BE2C (cell line): ENCODE measurements around the gene PRSS27.

Source experiments
- DNase-seq: peaks from one replicate; pipeline ENCODE4 v3.0.0-alpha.2; 2020
- H3K27me3 ChIP-seq: fragments of 250-450 bp; sonication (Bioruptor Pico); 2 replicates; pipeline ENCODE4 v1.5.1; 2020; ENCODE audit warnings: mild to moderate bottlenecking
- H3K36me3 ChIP-seq: fragments of 250-450 bp; sonication (Bioruptor Pico); 2 replicates; pipeline ENCODE4 v1.5.1; 2020; ENCODE audit warnings: mild to moderate bottlenecking
- H3K4me1 ChIP-seq: fragments of 250-450 bp; sonication (Bioruptor Pico); 2 replicates; pipeline ENCODE4 v1.5.1; 2020
- H3K4me3 ChIP-seq: 2 replicates; pipeline ENCODE4 v1.5.1; 2011; ENCODE audit warnings: low read depth, low read length
- H3K9me3 ChIP-seq: fragments of 250-450 bp; sonication (Bioruptor Pico); 2 replicates; pipeline ENCODE4 v1.5.1; 2020
- TF ChIP-seq, protein P1 (sequence below): IDR thresholded peaks from 2 replicates; pipeline ENCODE4 v1.5.1; 2012; ENCODE audit warnings: mild to moderate bottlenecking, low read depth, low read length

The PRSS27 gene

DNA sequence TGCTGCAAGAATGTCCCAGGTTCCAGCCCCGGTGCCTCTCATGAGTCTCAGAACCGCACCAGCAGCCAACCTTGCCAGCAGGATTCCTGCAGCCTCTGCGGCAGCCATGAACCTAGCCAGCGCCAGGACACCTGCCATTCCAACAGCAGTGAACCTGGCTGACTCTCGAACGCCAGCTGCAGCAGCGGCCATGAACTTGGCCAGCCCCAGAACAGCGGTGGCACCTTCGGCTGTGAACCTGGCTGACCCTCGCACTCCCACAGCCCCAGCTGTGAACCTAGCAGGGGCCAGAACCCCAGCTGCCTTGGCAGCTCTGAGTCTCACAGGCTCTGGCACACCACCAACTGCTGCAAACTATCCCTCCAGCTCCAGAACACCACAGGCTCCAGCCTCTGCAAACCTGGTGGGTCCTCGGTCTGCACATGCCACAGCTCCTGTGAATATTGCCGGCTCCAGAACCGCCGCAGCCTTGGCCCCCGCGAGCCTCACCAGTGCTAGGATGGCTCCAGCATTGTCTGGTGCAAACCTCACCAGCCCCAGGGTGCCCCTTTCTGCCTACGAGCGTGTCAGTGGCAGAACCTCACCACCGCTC is 47.2 kb upstream of the PRSS27 start:
- DNase-seq: no peak
- Histone ChIP-seq H3K9me3 (no peaks in the 10 kb centered on the region), H3K36me3 (peaks cover 97% of the 10 kb centered on the region), H3K27me3 (no peaks in the 10 kb centered on the region), H3K4me1 (no peaks in the 10 kb centered on the region), H3K4me3 (no peak overlapping the region)
- TF ChIP-seq, protein P1, sequence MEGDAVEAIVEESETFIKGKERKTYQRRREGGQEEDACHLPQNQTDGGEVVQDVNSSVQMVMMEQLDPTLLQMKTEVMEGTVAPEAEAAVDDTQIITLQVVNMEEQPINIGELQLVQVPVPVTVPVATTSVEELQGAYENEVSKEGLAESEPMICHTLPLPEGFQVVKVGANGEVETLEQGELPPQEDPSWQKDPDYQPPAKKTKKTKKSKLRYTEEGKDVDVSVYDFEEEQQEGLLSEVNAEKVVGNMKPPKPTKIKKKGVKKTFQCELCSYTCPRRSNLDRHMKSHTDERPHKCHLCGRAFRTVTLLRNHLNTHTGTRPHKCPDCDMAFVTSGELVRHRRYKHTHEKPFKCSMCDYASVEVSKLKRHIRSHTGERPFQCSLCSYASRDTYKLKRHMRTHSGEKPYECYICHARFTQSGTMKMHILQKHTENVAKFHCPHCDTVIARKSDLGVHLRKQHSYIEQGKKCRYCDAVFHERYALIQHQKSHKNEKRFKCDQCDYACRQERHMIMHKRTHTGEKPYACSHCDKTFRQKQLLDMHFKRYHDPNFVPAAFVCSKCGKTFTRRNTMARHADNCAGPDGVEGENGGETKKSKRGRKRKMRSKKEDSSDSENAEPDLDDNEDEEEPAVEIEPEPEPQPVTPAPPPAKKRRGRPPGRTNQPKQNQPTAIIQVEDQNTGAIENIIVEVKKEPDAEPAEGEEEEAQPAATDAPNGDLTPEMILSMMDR: no peak

DNA sequence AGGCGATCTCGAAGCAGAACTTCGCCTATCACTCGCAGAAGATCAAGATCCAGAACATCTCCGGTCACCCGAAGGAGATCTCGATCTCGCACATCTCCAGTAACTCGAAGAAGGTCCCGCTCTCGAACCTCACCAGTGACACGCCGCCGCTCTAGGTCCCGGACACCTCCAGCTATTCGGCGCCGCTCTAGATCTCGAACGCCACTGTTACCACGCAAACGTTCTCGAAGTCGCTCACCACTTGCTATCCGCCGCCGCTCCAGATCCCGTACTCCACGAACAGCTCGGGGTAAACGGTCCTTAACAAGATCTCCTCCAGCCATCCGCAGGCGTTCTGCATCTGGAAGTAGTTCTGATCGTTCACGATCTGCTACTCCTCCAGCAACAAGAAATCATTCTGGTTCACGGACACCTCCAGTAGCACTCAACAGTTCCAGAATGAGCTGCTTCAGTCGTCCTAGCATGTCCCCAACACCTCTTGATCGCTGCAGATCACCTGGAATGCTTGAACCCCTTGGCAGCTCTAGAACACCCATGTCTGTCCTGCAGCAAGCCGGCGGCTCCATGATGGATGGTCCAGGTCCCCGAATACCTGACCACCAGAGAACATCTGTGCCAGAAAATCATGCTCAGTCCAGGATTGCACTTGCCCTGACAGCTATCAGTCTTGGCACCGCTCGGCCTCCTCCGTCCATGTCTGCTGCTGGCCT is 46.6 kb upstream of the PRSS27 start:
- H3K36me3 ChIP-seq: peaks cover 98% of the 10 kb centered on the region
- DNase-seq: no peak
- H3K9me3 ChIP-seq: no peaks in the 10 kb centered on the region
- TF ChIP-seq, protein P1: no peak
- no peak overlapping the region for H3K4me3 ChIP-seq
- no peaks in the 10 kb centered on the region for H3K27me3 ChIP-seq
- H3K4me1 ChIP-seq: no peaks in the 10 kb centered on the region

DNA sequence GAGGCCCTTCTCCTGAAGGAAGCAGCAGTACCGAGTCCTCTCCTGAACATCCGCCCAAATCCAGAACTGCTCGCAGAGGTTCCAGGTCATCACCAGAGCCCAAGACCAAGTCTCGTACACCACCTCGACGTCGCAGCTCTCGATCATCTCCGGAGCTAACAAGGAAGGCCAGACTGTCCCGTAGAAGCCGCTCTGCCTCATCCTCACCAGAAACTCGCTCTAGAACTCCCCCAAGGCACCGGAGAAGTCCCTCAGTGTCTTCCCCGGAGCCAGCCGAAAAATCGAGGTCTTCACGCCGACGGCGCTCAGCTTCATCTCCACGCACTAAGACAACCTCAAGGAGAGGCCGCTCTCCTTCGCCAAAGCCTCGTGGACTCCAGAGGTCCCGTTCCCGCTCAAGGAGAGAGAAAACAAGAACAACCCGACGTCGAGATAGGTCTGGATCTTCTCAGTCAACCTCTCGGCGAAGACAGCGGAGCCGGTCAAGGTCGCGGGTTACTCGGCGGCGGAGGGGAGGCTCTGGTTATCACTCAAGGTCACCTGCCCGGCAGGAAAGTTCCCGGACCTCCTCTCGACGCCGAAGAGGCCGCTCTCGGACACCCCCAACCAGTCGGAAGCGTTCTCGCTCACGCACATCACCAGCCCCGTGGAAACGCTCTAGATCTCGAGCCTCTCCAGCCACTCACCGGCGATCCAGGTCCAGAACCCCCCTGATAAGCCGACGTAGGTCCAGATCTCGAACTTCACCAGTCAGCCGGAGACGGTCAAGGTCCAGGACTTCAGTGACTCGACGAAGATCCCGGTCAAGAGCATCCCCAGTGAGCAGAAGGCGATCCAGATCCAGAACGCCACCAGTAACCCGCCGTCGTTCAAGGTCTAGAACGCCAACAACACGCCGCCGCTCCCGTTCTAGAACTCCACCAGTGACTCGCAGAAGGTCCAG is 45.7 kb upstream of the PRSS27 start:
- H3K4me1 ChIP-seq: no peaks in the 10 kb centered on the region
- H3K9me3 ChIP-seq: no peaks in the 10 kb centered on the region
- no peak overlapping the region for H3K4me3 ChIP-seq
- TF ChIP-seq, protein P1: no peak
- peaks cover 100% of the 10 kb centered on the region for H3K36me3 ChIP-seq
- H3K27me3 ChIP-seq: no peaks in the 10 kb centered on the region
- no peak for DNase-seq

DNA sequence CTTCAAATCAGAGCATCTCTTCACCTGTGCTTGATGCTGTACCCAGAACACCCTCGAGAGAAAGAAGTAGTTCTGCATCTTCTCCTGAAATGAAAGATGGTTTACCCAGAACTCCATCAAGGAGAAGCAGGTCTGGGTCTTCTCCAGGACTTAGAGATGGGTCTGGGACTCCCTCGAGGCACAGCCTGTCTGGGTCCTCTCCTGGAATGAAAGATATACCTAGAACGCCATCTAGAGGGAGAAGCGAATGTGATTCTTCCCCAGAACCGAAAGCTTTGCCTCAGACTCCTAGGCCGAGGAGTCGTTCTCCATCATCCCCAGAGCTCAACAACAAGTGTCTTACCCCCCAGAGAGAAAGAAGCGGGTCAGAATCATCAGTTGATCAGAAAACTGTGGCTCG is 44.7 kb upstream of the PRSS27 start:
- Histone ChIP-seq H3K27me3 (no peaks in the 10 kb centered on the region), H3K9me3 (no peaks in the 10 kb centered on the region), H3K4me3 (no peak overlapping the region), H3K4me1 (no peaks in the 10 kb centered on the region), H3K36me3 (peaks cover 100% of the 10 kb centered on the region)
- TF ChIP-seq, protein P1: no peak
- no peak for DNase-seq

DNA sequence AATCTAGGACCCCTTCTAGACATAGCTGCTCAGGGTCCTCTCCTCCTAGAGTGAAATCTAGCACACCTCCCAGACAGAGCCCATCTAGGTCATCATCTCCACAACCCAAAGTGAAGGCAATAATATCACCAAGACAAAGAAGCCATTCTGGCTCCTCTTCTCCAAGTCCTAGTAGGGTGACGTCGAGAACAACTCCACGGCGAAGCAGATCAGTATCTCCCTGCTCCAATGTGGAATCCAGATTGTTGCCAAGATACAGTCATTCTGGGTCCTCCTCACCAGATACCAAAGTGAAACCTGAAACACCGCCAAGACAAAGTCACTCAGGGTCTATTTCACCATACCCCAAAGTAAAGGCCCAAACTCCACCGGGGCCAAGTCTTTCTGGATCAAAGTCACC is 43.1 kb upstream of the PRSS27 start:
- no peaks in the 10 kb centered on the region for H3K4me1 ChIP-seq
- TF ChIP-seq, protein P1: no peak
- no peak for DNase-seq
- H3K9me3 ChIP-seq: no peaks in the 10 kb centered on the region
- no peaks in the 10 kb centered on the region for H3K27me3 ChIP-seq
- no peak overlapping the region for H3K4me3 ChIP-seq
- peaks cover 100% of the 10 kb centered on the region for H3K36me3 ChIP-seq
